Measurements from ENCODE around the gene ZDHHC11.
"Not testable (repeated sequence)": the region's sequence is repeated elsewhere in the genome, so short reads cannot be mapped to it uniquely, and the experiment has no call there.

ZDHHC11 gene

DNA sequence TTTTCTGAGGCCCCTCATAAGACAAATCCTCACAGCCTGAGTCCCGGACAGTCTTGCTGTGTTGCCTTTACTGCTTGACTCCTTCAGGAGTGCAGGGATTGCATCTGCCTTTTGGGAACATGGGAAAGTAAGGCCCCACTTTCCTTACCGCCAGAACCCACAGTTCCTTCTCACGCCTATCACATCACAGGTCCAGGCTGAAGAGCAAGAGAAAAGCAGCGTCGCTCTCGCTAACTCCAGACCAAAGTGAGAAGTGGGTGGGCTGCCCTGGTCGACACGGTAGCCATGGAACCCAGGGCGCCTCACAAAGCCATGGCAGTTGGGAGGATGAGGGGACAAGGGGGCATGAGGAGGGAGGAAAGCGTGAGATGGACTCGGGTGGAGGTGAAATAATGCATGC, 7.9 kb upstream of the ZDHHC11 start:
- TF ChIP-seq, protein P1, sequence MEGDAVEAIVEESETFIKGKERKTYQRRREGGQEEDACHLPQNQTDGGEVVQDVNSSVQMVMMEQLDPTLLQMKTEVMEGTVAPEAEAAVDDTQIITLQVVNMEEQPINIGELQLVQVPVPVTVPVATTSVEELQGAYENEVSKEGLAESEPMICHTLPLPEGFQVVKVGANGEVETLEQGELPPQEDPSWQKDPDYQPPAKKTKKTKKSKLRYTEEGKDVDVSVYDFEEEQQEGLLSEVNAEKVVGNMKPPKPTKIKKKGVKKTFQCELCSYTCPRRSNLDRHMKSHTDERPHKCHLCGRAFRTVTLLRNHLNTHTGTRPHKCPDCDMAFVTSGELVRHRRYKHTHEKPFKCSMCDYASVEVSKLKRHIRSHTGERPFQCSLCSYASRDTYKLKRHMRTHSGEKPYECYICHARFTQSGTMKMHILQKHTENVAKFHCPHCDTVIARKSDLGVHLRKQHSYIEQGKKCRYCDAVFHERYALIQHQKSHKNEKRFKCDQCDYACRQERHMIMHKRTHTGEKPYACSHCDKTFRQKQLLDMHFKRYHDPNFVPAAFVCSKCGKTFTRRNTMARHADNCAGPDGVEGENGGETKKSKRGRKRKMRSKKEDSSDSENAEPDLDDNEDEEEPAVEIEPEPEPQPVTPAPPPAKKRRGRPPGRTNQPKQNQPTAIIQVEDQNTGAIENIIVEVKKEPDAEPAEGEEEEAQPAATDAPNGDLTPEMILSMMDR (IDR thresholded peaks at IDR 0.05; ENCODE audit: insufficient read depth, low read depth, low read length, missing control alignments): no peak
- no peak overlapping the region for H3K4me3 ChIP-seq (ENCODE audit: low read length)
- no peak for DNase-seq (ENCODE audit: low read depth)

DNA sequence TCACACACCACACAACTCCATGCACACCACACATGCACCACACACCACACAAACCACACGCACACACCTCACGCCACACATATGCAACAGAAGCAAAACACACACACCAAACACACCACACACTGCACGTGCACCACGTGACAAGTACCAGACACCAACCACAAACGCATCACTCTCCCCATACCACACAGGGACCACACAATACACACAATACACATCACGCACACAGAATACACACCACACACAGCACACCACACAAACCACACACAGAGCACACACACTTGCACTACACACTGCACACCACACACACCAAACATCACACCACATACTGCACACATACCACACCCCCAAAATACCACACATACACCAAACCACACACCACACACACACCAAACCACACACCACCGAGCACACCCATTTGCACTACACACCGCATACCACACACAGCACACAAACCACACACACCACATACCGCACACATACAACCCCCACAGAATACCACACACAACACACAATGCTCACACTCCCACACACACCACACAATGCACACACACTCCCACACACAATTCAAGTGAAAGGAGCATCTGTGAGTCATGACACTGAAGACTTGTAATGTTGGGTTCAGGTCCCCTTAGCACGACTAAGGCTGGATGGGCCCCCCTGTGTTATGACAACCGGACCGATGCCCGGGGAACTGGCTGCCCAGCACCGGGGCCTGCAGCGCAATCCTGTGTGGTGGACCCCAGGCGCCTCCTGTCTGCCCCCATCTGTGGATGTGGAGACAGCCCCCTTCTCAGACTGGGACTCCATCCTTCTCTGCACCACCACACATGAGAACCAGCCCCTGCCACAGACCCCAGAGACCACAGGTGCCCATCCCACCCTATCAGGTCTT, 6.0 kb upstream of the ZDHHC11 start:
- TF ChIP-seq, protein P1 (IDR thresholded peaks at IDR 0.05; ENCODE audit: insufficient read depth, low read depth, low read length, missing control alignments): no peak
- DNase-seq (ENCODE audit: low read depth): no peak
- H3K4me3 ChIP-seq (ENCODE audit: low read length): no peak overlapping the region

DNA sequence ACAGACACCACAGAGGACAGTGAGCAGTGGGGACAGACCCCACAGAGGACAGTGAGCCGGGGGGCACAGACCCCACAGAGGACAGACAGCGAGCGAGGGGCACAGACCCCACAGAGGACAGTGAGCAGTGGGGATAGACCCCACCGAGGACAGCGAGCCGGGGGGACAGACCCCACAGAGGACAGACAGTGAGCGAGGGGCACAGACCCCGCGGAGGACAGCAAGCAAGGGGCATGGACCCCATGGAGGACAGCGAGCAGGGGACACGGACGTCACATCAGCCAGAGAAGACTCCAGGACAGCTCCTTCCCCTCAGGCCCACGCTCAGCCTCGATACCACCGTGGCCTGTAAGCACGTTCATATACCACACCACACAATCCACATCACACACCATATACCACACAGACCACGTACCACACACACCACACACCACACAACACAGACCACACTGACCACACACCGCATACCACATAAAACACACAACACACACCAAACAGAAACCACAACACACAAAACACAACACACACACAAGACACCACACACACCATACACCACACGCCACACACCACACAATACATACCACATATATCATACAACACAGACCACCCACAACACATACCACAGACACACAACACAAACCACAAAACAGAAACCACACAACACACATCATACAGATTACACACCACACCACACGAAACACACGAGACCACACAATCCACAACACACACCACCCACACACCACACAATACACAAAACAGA, 5.2 kb upstream of the ZDHHC11 start:
- H3K4me3 ChIP-seq (ENCODE audit: low read length): no peak overlapping the region
- TF ChIP-seq, protein P1 (IDR thresholded peaks at IDR 0.05; ENCODE audit: insufficient read depth, low read depth, low read length, missing control alignments): no peak
- no peak for DNase-seq (ENCODE audit: low read depth)

DNA sequence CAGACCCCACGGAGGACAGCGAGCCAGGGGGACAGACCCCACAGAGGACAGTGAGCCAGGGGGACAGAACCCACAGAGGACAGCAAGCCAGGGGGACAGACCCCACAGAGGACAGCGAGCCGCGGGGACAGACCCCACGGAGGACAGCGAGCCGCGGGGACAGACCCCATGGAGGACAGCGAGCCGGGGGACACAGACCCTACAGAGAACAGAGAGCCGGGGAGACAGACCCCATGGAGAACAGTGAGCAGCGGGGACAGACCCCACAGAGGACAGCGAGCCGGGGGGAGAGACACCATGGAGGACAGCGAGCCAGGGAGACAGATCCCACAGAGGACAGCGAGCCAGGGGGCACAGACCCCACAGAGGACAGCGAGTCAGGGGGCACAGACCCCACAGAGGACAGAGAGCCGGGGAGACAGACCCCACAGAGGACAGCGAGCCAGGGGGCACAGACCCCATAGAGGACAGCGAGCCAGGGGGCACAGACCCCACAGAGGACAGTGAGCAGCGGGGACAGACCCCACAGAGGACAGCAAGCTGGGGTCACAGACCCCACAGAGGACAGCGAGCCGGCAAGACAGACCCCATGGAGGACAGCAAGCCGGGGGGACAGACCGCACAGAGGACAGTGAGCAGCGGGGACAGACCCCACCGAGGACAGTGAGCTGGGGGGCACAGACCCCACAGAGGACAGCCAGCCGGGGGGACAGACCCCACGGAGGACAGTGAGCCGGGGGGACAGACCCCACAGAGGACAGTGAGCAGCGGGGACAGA, 4.4 kb upstream of the ZDHHC11 start:
- DNase-seq (ENCODE audit: low read depth): no peak
- TF ChIP-seq, protein P1 (IDR thresholded peaks at IDR 0.05; ENCODE audit: insufficient read depth, low read depth, low read length, missing control alignments): no peak
- H3K4me3 ChIP-seq (ENCODE audit: low read length): no peak overlapping the region

DNA sequence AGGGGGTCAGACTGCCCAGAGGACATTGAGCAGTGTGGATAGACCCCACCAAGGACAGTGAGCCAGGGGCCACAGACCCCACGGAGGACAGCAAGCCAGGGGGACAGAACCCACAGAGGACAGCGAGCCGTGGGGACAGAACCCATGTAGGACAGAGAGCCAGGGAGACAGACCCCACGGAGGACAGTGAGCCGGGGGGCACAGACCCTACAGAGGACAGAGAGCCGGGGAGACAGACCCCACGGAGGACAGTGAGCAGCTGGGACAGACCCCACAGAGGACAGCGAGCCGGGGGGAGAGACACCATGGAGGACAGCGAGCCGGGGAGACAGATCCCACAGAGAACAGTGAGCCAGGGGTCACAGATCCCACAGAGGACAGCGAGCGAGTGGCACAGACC, 3.4 kb upstream of the ZDHHC11 start:
- H3K4me3 ChIP-seq (ENCODE audit: low read length): no peak overlapping the region
- TF ChIP-seq, protein P1 (IDR thresholded peaks at IDR 0.05; ENCODE audit: insufficient read depth, low read depth, low read length, missing control alignments): no peak
- DNase-seq (ENCODE audit: low read depth): no peak

DNA sequence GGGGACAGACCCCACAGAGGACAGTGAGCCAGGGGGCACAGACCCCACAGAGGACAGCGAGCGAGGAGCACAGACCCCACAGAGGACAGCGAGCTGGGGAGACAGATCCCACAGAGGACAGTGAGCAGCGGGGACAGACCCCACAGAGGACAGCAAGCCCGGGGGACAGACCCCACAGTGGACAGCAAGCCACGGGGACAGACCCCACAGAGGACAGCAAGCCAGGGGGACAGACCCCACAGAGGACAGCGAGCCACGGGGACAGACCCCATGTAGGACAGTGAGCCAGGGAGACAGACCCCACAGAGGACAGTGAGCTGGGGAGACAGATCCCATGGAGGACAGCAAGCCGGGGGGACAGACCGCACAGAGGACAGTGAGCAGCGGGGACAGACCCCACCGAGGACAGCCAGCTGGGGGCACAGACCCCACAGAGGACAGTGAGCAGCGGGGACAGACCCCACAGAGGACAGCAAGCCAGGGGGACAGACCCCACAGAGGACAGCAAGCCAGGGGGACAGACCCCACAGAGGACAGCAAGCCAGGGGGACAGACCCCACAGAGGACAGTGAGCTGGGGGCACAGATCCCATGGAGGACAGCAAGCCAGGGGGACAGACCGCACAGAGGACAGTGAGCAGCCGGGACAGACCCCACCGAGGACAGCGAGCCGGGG, 2.8 kb upstream of the ZDHHC11 start:
- DNase-seq (ENCODE audit: low read depth): not testable (repeated sequence)

More for the DNA sequence above, 2.8 kb upstream of the ZDHHC11 start:
- H3K4me3 ChIP-seq (ENCODE audit: low read length): not testable (repeated sequence)

All from epithelial cell of esophagus (primary cell).